NCI-H1092 treated with DMSO at 0.1 percent for 48 hours (cell line): ENCODE data around the gene SGO1.
"Not testable (repeated sequence)": the region's sequence is repeated elsewhere in the genome, so short reads cannot be mapped to it uniquely, and the experiment has no call there.

Experiments
- DNase-seq: peaks from one replicate; lab custom pipeline; 2025; lab: John Stamatoyannopoulos, UW

Gene SGO1

DNA sequence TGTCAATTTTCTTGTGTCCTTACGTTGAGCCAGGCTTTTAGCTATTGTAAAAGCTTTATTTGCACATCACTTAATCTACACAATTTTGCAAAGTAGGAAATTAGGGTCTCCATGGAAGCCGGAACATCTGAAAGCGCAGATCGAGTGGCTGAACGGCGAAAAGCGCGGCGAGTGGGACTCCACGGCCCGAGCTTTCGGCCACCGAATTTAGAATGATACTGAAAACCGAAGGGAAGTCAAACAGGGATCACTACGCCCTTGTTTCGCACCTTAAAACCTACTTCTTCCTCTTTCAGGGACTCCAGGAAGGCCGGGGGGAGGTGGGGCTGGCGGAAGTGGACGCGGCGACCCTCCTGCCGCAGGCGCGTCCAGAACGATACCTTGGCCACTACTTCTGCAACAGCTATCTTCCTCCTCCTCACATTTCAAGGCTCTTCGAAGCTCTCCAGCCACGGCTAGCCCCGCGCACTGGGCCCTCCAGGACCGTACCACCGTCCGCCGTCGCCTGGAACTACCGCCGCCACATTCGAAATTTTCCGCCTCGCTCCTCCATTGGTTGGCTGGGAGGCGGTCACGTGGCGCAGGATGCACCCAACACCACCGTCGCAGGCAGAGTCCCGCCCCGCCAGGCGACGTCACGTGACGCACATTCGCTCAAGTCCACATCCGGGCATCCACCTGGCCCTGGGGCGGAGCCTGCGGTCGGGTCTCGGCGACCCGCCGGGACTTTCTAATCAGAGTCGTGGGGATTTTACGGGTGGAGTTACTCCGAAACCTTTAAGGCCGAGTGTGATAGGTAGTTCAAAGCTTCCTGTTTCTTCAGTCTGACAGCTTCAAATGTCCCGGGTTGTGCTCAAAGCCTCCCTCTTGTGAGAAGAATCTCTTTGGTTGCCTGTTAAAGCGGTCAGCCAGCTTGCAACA, at the start of gene SGO1:
Gene SGO1, minus strand, starts transcription at position 528 of the 921 bp plus-strand sequence. CDS start 2,179 bp downstream, outside the sequence.
- DNase-seq = peak; percentile 93

DNA sequence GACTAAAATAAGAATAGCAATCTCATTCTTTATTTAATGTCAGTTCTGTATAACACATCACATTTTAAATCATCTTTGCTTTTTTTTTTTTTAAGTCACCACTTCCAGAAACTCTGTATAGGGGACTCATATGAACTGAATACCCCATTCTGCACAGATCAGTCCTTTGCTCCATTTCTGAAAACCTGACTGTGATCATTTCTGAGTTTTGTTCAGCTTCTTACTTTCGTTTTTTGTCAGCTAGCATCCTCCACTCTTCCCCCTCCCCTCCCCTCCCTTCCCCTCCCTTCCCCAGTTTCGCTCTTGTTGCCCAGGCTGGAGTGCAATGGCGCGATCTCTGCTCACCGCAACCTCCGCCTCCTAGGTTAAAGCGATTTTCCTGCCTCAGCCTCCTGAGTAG, 49.8 kb upstream of the SGO1 start:
- DNase-seq = no peak

DNA sequence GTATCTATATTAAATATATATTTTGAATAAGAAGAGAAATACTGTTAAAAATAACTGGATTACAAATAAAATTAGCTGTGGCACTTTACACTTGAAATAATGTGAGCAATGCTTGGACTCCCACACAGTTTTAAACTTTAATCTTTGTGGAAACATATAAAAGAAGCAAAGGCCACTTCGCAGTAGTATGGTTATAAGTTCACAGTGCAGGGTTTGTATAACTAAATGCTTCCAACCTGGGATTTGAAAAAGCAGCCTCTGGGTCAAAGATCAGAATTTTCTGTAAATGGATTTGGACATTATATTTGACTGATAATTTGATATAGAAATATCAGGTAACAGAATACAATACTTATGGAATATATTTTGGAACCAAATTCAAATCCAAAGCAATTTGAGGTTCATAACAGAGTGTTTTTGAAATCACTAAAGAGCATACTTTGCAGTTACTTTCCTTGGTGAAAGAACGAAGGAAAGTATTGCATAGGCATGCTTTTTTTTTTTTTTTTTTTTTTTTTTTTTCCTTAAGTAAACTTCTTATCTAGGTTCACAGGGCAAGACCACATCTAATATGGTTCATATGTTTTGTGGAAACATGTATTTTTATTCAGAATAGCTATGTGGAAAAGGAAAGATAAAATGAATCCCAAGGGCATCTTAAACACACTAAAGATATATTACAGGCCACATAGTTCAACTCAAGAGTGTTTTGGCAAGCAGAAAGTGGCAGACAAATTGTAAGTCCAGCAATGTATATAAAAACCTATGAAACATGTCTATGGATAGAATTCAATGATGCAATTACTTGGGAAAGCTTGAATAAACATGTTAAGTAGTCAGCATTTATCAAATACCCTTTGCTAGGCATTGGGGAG, 47.1 kb upstream of the SGO1 start:
- DNase-seq = no peak

- no peak for DNase-seq
Measured at GRCh38 chr3:20230954-20231353, 44.9 kb upstream of the SGO1 start.

DNA sequence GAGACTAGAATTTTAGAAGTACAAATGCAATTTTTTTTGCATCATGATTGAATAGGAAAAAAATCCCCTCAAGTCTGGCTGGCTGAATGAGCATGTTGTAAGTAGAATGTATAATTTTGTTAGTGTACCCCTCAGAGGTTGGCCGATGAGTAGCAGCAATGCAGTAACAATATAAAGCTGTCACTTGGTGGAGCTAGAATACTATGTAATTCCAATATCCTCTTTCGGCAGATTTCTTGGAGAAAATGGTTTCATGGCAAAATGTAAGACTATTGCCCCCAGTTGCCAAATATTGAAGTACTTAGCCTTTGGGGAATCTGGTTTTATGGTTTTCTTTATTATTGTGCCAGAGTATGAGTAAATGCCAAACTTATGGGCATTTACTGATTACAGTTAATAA, 39.8 kb upstream of the SGO1 start:
- peak; percentile 15 for DNase-seq

DNA sequence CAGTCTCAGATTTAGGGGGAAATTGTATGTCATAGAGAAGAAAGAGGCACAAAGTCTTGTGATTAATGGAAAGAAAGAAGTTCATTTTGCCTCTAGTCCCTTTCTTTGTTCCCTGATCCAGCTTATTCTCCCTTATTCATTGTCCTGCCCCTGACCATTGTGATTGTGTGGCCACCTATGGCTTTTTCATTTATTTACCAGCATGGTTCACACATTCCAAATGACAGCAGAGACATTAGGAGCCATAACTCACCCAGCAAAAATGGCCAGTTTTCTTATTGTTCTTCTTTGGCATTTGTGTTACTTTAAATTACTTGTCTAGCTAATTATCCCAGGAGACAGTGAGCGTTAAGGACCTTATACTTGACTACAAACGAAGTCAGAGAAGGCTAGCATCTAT, 36.3 kb upstream of the SGO1 start:
- DNase-seq = no peak

- no peak for DNase-seq
Measured at GRCh38 chr3:20218215-20218614, 32.2 kb upstream of the SGO1 start.

GRCh38 chr3:20215636-20216035, 29.6 kb upstream of the SGO1 start:
- no peak for DNase-seq

DNA sequence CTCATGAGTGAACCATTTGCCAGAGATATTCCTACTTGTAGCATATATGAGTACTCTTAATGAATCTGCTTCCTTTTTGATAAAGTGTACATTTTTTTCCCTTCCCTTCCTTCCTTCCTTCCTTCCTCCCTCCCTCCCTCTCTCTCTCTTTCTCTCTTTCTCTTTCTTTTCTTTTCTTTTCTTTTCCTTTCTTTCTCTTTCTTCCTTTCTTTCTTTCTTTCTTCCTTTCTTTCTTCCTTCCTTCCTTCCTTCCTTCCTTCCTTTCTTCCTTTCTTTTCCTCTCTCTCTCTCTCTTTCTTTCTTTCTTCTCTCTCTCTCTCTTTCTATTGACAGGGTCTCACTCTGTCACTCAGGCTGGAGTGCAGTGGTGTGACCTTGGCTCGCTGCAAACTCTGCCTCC, 27.5 kb upstream of the SGO1 start:
- not testable (repeated sequence) for DNase-seq

DNA sequence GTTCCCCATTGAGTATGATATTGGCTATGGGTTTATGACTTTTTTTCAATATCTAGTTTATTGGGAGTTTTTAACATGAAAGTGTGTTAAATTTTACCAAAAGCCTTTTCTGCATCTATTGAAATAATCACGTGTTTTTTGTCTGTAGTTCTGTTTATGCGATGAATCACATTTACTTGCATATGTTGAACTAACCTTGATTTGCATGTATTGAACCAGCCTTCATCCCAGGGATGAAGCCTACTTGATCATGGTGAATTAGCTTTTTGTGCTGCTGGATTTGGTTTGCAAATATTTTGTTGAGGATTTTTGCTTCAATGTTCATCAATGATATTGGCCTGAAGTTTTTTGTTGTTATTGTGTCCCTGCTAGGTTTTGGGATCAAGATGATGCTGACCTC, 21.9 kb upstream of the SGO1 start:
- DNase-seq = not testable (repeated sequence)

GRCh38 chr3:20205898-20206297, 19.9 kb upstream of the SGO1 start:
- DNase-seq = not testable (repeated sequence)

DNA sequence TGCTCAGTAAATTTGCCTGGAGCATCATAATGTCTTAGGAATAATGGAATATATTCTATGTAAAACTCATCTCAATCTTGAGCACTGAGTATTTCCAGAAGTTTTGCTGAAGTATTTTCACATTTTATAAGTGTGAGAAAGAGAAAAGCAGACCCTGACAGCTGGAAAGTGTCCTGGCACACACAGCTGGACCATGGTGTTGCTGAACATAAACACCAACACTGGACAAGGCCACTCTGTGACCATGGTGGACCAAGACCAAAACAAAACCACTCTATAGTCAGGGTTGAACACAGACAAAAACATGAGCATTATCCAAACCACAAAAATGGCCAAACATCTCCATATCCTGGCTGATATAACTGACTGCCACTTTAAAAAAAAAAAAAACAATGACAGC, 15.1 kb upstream of the SGO1 start:
- DNase-seq = no peak

DNA sequence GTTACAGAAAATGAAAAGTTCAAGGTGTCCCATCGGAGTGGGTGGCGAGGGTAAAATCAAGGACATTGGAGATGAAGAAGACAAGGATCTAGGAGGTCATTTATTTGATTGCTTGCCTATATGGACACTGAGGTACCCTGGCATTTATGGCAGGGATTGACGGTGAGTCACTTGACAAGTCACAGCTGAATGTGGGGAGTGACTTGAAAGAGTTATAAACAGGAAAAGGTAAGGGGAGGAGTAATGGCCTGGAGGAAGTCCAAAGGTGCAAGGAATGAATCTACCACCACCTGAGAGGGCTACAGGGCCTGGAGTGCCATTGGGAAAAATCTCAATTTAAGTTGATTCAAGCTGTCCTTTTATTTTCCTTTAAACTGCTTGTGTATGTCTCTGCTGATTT, 11.8 kb upstream of the SGO1 start:
- DNase-seq = no peak

GRCh38 chr3:20194793-20195460, 8.9 kb upstream of the SGO1 start:
- DNase-seq = no peak

DNA sequence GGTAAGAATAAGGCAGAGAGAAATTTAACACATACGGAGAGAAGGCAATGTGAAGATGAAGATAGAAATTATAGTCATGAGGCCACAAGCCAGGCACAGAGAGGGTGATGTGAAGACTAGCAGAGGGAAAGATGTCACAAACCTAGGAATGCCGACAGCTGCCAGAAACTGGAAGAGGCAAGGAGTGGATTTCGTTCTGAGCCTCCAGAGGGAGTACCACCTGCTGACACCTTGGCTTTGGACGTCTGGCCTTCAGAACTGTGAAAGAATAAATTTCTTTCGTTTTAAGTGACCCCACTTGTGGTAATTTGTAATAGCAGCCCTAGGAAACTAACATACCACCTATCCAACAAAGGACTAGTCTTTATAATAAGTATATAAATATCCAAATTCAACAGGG, 5.0 kb upstream of the SGO1 start:
- no peak for DNase-seq

DNA sequence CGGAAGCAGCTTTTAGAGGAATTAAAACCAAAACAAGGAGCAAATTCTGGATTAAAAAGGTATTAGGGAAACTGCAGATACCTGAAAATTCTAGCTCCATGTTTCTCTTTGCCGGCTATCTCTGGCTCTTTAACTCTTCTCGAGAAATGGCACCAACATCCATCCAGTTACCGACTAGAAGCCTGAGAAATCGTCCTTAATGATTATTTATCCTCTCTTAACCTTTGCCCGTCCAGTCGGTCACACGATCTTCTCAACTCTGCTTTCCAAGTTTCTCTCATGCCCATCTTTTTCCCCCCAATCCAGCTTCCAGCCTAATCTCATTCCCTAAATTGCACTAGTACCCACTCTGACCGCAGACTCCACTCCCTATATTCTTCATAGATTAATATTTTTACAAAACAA, 596 bp upstream of the SGO1 start:
- DNase-seq = peak; percentile 43

DNA sequence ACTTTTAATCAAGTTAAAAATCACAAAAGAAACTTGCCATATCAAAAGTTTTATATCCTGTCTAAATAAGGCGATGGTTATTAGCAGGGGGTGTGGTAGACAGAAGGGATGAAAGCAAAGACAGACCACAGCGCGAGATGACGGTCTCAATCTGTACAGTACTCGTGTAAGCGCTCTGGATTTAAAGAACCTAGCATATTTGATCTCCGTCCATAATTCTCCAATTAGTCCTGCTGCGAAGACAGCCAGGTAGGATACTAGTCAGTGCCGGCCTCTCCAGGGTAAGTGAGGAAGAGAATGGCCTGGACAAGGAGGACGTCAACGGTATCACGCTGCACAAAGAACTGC, 701 bp downstream of the SGO1 start:
- DNase-seq = peak; percentile 18

GRCh38 chr3:20182206-20182605, 3.8 kb downstream of the SGO1 start:
- no peak for DNase-seq

GRCh38 chr3:20181276-20181675, 4.7 kb downstream of the SGO1 start:
- no peak for DNase-seq

DNA sequence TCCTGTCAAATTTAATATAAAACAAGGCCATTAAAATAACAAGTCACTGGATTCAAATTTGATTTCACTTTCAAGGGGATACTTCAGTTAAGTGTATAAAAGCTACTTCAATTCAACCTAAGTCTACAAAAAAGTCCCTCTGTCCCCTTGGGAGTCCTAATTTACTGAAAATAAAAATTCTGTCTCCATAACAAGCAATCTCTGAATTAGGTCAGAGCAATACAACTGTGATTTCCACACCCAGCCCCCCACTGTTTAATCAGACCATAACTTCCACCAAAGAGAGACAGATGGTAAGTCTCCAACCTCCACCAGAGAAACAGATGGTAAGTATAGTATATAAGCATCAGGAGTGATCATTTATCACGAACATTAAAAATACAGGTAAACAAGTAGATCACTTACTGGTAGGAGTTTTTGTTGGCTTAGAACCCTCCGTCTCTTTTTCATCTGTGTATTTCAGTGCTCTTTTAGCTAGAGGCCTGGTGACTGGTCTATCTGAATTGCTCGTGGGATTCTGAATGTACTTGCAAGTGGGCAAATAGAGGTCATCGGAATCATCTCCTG, 12.1 kb downstream of the SGO1 start:
- peak; percentile 84 for DNase-seq

DNA sequence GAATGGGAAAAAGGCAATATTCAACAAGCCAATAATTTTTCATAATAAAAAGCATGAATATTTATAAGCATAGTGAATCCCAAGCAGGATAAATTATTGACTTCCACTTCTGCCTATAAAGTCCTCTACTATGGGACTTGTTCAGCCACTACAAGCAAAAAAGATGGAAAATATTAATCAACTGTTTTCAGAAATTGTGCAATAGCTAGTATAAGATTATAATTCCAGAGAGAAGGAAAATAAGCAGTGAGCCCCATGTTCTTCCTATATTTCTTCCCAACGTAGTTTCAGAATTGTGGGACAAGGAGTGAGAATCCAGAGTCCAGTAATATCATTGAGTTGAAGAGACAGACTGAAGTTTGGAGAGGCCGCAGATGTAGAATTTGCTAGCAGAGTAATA, 24.3 kb downstream of the SGO1 start:
- DNase-seq = no peak

- no peak for DNase-seq
Measured at GRCh38 chr3:20160230-20160629, 25.8 kb downstream of the SGO1 start.
